Measurements from ENCODE around the gene PSORS1C2. TPM values are rescaled to one million over a fixed set of nuclear protein-coding genes. Genes with fewer than 3 reads are reported as not detected.
"Not testable (repeated sequence)": the region's sequence is repeated elsewhere in the genome, so short reads cannot be mapped to it uniquely, and the experiment has no call there.

The PSORS1C2 gene
- total RNA-seq, 1 experiment from 2014 or later = 0.55 TPM

DNA sequence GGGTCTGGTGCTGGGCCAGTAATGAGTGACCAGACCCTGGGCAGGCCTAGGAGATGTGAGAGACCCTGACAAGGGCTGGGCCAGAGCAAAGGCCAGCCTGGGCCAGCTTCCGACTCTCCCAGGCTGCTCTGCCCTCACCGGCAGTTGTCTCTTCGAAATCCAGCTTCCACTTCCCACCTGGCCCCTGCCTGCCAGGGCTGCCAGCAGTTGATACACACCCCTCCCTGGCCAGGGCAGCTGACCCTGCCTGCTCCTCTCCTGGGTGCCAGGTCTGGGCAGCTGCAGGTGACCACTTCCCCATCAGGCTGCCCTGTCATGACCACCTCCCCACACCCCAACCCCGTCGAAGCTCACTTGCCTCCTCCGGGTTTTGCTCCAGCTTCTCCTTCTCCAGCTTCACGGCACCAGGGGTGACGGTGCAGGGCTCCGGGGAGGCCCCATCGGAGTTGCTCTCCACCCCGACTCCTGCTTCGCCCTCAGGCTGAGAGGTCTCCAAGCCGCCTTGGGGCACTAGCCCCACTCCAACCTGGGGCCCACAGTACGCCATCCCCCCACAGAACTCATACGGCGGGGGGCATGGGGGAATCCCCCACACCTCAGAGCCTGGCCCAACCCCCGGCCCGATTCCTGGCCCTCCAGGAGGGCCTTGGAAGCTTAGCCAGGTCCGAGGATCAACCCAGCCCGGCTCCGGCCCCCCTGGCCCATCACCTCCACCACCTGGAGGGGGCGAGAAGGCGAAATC, 31.2 kb upstream of the PSORS1C2 start:
- DNase-seq (ENCODE audit: low spot score); H3K27me3 Mint-ChIP-seq (ENCODE audit: low read depth); H3K9me3 Mint-ChIP-seq; ATAC-seq: not testable (repeated sequence)
- H3K36me3 Mint-ChIP-seq = peaks cover 45% of the 10 kb centered on the region
- TF ChIP-seq FOXP1 (CRISPR knock-in tag; IDR thresholded peaks at IDR 0.05; ENCODE audit: borderline replicate concordance) = 0 out of 2 replicates have a peak, but pooled peaks have one; percentile 13
- peaks cover 65% of the 10 kb centered on the region for H3K4me1 Mint-ChIP-seq
- CTCF ChIA-PET = interaction anchor here (0.9 to 4.8 kb wide), 5 partner anchors 11 to 197 kb away, joined by 4 to 60 read pairs (median 6); partner anchors contain the start of gene TCF19
- peak overlapping the region; percentile 72 for H3K27ac Mint-ChIP-seq
- peak overlapping the region; percentile 97 for H3K4me3 Mint-ChIP-seq
- POLR2A ChIA-PET = interaction anchor here (0.8 to 1.3 kb wide), 2 partner anchors 11 to 20 kb away, joined by 3 to 8 read pairs; partner anchors contain the start of gene TCF19

DNA sequence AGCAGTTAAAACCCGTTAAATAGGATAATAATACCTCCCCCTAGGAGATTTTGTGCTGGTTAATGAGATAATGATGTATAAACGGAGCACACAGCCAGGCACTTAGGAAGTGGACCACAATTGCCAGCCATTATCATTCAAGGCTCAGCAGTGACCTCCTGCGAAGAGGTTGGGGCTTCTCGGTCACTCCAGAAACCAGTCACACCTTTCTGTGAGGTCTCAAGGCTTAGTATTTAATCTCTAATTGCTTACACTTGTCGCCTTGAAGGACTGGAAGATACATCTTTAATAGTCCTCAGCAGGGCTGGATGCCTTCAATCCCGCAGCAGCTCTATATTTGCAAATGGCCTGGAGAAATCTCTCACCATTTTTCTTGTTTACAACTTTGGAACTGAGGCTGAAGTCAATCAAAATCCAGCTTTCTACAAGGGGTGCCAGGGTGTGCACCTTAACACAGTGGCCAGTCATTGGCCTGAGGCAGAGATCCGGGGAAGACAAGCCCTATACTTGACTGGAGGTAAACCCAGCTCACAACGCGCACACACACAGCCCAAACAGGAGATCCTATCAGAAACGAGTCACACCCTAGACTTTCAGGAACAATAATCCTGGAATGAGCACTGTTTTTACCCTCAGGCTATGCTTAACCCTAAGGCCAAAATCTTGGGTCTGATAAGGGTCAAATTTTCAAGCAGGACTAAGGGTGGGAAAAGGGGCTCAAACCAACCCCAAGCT, 30.4 kb upstream of the PSORS1C2 start:
- TF ChIP-seq, protein P1, sequence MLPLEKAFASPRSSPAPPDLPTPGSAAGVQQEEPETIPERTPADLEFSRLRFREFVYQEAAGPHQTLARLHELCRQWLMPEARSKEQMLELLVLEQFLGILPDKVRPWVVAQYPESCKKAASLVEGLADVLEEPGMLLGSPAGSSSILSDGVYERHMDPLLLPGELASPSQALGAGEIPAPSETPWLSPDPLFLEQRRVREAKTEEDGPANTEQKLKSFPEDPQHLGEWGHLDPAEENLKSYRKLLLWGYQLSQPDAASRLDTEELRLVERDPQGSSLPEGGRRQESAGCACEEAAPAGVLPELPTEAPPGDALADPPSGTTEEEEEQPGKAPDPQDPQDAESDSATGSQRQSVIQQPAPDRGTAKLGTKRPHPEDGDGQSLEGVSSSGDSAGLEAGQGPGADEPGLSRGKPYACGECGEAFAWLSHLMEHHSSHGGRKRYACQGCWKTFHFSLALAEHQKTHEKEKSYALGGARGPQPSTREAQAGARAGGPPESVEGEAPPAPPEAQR (CRISPR knock-in tag; IDR thresholded peaks at IDR 0.05) = no peak
- TF ChIP-seq ZNF121 (CRISPR knock-in tag; IDR thresholded peaks at IDR 0.05) (no peak), EMX1 (CRISPR knock-in tag; IDR thresholded peaks at IDR 0.05) (no peak), ELF4 (CRISPR knock-in tag; IDR thresholded peaks at IDR 0.05; ENCODE audit: low read depth) (no peak)
- TF ChIP-seq, protein P2, sequence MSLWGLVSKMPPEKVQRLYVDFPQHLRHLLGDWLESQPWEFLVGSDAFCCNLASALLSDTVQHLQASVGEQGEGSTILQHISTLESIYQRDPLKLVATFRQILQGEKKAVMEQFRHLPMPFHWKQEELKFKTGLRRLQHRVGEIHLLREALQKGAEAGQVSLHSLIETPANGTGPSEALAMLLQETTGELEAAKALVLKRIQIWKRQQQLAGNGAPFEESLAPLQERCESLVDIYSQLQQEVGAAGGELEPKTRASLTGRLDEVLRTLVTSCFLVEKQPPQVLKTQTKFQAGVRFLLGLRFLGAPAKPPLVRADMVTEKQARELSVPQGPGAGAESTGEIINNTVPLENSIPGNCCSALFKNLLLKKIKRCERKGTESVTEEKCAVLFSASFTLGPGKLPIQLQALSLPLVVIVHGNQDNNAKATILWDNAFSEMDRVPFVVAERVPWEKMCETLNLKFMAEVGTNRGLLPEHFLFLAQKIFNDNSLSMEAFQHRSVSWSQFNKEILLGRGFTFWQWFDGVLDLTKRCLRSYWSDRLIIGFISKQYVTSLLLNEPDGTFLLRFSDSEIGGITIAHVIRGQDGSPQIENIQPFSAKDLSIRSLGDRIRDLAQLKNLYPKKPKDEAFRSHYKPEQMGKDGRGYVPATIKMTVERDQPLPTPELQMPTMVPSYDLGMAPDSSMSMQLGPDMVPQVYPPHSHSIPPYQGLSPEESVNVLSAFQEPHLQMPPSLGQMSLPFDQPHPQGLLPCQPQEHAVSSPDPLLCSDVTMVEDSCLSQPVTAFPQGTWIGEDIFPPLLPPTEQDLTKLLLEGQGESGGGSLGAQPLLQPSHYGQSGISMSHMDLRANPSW (CRISPR knock-in tag; conservative IDR thresholded peaks at IDR 0.05; ENCODE audit: low read depth) = no peak
- peaks cover 63% of the 10 kb centered on the region for H3K4me1 Mint-ChIP-seq
- peak overlapping the region; percentile 91 for H3K27ac Mint-ChIP-seq
- no peaks in the 10 kb centered on the region for H3K27me3 Mint-ChIP-seq (ENCODE audit: low read depth)
- DNase-seq (ENCODE audit: low spot score) = no peak
- POLR2A ChIA-PET = interaction anchor here (0.6 to 1.3 kb wide), 3 partner anchors 10 to 646 kb away, joined by 3 to 8 read pairs (median 3); partner anchors contain the start of genes HSPA1A, HSPA1L and TCF19
- peak overlapping the region; percentile 97 for H3K4me3 Mint-ChIP-seq
- peaks cover 52% of the 10 kb centered on the region for H3K36me3 Mint-ChIP-seq
- ATAC-seq = no peak
- no peaks in the 10 kb centered on the region for H3K9me3 Mint-ChIP-seq
- CTCF ChIA-PET = interaction anchor here (0.9 to 4.8 kb wide), 5 partner anchors 11 to 197 kb away, joined by 4 to 60 read pairs (median 6); partner anchors contain the start of gene TCF19

DNA sequence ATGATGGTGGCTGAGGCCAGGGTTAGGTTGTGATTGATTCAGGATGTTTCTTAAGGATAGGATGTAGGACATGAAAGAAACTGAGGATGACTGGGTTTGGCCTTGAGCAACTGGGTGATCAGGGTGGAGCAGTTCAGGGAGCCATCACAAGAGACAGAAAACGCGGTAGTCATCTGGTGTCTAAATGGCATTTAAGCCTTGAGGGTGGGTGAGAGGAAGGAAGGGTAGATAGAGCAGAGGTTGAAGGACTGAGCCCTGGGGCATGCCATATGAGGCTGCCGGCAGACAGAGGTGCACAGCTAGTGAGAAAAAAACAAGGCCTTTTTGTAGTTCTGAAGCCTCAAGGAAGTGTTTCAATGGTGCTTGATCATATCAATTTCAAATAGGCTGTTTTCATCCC, 29.7 kb upstream of the PSORS1C2 start:
- CTCF ChIA-PET = interaction anchor here (1.0 to 4.8 kb wide), 7 partner anchors 10 to 284 kb away, joined by 3 to 60 read pairs (median 4); partner anchors contain the start of genes DDR1, PSORS1C2 and TCF19
- Mint-ChIP-seq H3K27me3 (ENCODE audit: low read depth) (no peaks in the 10 kb centered on the region), H3K4me3 (peak overlapping the region; percentile 97), H3K4me1 (peaks cover 56% of the 10 kb centered on the region), H3K9me3 (no peaks in the 10 kb centered on the region), H3K36me3 (peaks cover 57% of the 10 kb centered on the region), H3K27ac (peak overlapping the region; percentile 91)
- ATAC-seq (no peak), DNase-seq (ENCODE audit: low spot score) (no peak)
- TF ChIP-seq GABPB1 (CRISPR knock-in tag; IDR thresholded peaks at IDR 0.05) (no peak), TP53 (CRISPR knock-in tag; IDR thresholded peaks at IDR 0.05) (no peak), PRRX2 (CRISPR knock-in tag; IDR thresholded peaks at IDR 0.05) (no peak)
- POLR2A ChIA-PET = interaction anchor here (0.6 kb wide), 1 partner anchor 647 kb away, joined by 3 read pairs; the partner anchor contains the start of genes HSPA1A and HSPA1L

DNA sequence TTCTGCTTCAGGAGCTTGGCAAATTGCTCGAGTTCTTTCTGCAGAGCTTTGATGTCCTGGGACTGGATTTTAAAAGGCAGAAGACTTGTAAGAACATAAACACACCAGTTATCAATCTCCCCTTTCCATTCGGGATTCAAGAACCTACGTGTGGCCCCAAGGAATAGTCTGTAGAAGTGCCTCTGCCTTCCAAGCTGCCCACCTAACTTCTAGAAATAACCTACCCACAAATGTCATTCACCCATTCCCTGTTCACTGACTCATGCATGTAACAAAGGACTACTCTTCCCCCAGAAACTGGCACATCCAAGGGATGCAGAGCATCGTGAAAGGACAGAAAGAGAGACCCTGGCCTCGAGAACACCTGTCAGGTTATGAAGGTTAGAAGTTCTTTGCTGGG, 27.1 kb upstream of the PSORS1C2 start:
- CTCF ChIA-PET = interaction anchor here (0.7 to 1.5 kb wide), 4 partner anchors 27 to 201 kb away, joined by 3 to 4 read pairs (median 4); partner anchors contain the start of gene PSORS1C2
- POLR2A ChIA-PET = interaction anchor here (0.9 to 1.2 kb wide), 2 partner anchors 15 to 23 kb away, joined by 3 read pairs; no protein-coding TSS in a partner anchor
- Mint-ChIP-seq H3K27me3 (ENCODE audit: low read depth) (no peaks in the 10 kb centered on the region), H3K4me1 (peaks cover 65% of the 10 kb centered on the region), H3K9me3 (no peaks in the 10 kb centered on the region), H3K27ac (peak overlapping the region; percentile 77), H3K4me3 (peak overlapping the region; percentile 97), H3K36me3 (peaks cover 73% of the 10 kb centered on the region)
- ATAC-seq (no peak), DNase-seq (ENCODE audit: low spot score) (no peak)
- TF ChIP-seq GTF2I (CRISPR knock-in tag; conservative IDR thresholded peaks at IDR 0.05) (no peak), ZNF423 (CRISPR knock-in tag; IDR thresholded peaks at IDR 0.05) (no peak), RORB (CRISPR knock-in tag; IDR thresholded peaks at IDR 0.05) (no peak), ESRRA (CRISPR knock-in tag; IDR thresholded peaks at IDR 0.05; ENCODE audit: borderline replicate concordance) (no peak), ZNF138 (CRISPR knock-in tag; conservative IDR thresholded peaks at IDR 0.05) (no peak), NFATC4 (CRISPR knock-in tag; IDR thresholded peaks at IDR 0.05) (no peak), ZBTB21 (CRISPR knock-in tag; IDR thresholded peaks at IDR 0.05; ENCODE audit: borderline replicate concordance) (no peak)
- TF ChIP-seq, protein P1 (CRISPR knock-in tag; IDR thresholded peaks at IDR 0.05) = no peak
- TF ChIP-seq, protein P3, sequence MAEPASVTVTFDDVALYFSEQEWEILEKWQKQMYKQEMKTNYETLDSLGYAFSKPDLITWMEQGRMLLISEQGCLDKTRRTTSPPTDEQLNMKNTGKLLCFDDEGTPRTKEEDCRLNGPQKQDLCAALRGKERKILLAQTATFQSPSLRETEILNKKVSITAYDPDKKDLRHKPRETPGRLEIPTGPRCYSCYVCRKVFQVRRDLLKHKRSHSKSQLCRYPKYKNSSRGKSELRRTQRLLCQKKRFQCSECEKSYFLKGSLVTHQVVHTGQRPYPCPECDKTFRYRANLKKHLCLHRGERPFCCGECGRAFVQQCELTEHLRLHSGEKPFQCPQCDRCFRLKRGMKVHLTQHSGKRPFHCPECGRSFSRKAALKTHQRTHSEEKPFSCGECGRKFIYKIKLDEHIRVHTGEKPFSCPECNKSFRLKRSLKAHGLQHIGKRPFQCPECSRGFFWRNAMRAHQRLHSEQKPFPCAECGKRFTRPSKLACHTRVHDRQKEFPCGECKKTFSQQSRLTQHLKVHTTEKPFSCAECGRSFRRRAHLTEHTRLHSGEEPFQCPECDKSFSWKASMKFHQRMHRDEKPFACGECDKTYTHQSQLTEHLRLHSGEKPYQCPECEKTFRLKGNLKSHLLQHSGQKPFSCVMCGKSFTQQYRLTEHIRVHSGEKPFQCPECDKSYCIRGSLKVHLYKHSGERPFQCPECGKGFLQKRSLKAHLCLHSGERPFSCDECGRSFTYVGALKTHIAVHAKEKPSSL (CRISPR knock-in tag; conservative IDR thresholded peaks at IDR 0.05) = no peak
- TF ChIP-seq, protein P4, sequence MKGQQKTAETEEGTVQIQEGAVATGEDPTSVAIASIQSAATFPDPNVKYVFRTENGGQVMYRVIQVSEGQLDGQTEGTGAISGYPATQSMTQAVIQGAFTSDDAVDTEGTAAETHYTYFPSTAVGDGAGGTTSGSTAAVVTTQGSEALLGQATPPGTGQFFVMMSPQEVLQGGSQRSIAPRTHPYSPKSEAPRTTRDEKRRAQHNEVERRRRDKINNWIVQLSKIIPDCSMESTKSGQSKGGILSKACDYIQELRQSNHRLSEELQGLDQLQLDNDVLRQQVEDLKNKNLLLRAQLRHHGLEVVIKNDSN (CRISPR knock-in tag; IDR thresholded peaks at IDR 0.05) = no peak

All from WTC11 (cell line).